H9 (cell line): ENCODE results near the gene RCOR2. TPM values are rescaled to one million over a fixed set of nuclear protein-coding genes. Genes with fewer than 3 reads are reported as not detected.

Experiments used
- DNase-seq: peaks from one replicate; pipeline ENCODE4 v3.0.0-alpha.2; 2017
- H2AFZ ChIP-seq: one replicate; pipeline ENCODE4 v1.6.1; 2013; ENCODE audit warnings: mild to moderate bottlenecking, low read length, control low read depth, moderate library complexity
- H2AK5ac ChIP-seq: 2 replicates; pipeline ENCODE4 v1.6.1; 2013; ENCODE audit warnings: low read length, control low read depth, mixed read lengths; ENCODE audit not compliant: insufficient read length
- H2BK120ac ChIP-seq: one replicate; pipeline ENCODE4 v1.6.1; 2013; ENCODE audit warnings: low read depth, mild to moderate bottlenecking, low read length, control low read depth, inconsistent platforms; ENCODE audit not compliant: poor library complexity, severe bottlenecking
- H2BK12ac ChIP-seq: 2 replicates; pipeline ENCODE4 v1.6.1; 2013; ENCODE audit warnings: low read length, control low read depth, mixed read lengths, low read depth; ENCODE audit not compliant: insufficient read length
- H2BK15ac ChIP-seq: 2 replicates; pipeline ENCODE4 v1.6.1; 2013; ENCODE audit warnings: low read depth, low read length, control low read depth
- H2BK20ac ChIP-seq: one replicate; pipeline ENCODE4 v1.6.1; 2013; ENCODE audit warnings: low read depth, mild to moderate bottlenecking, low read length, control low read depth, inconsistent platforms; ENCODE audit not compliant: poor library complexity, severe bottlenecking
- H2BK5ac ChIP-seq: 2 replicates; pipeline ENCODE4 v1.6.1; 2013; ENCODE audit warnings: low read length, control low read depth, mixed read lengths; ENCODE audit not compliant: insufficient read length
- H3K14ac ChIP-seq: 2 replicates; pipeline ENCODE4 v1.6.1; 2013; ENCODE audit warnings: low read length, control low read depth; ENCODE audit not compliant: insufficient read depth
- H3K18ac ChIP-seq: 2 replicates; pipeline ENCODE4 v1.6.1; 2013; ENCODE audit warnings: low read depth, mild to moderate bottlenecking, mixed read lengths, low read length, control low read depth; ENCODE audit not compliant: insufficient read length
- H3K23ac ChIP-seq: 2 replicates; pipeline ENCODE4 v1.6.1; 2013; ENCODE audit warnings: low read length, control low read depth, mixed read lengths, low read depth; ENCODE audit not compliant: insufficient read length
- H3K23me2 ChIP-seq: 2 replicates; pipeline ENCODE4 v1.6.1; 2013; ENCODE audit warnings: low read depth, mild to moderate bottlenecking, mixed read lengths, low read length, control low read depth; ENCODE audit not compliant: insufficient read length, poor library complexity, severe bottlenecking
- H3K27ac ChIP-seq: 2 replicates; pipeline ENCODE4 v1.5.1; 2013; ENCODE audit warnings: low read length, control low read depth, mixed read lengths, low read depth; ENCODE audit not compliant: insufficient read length
- H3K27me3 ChIP-seq: 2 replicates; pipeline ENCODE4 v1.6.1; 2013; ENCODE audit warnings: low read length, control low read depth, inconsistent platforms; ENCODE audit not compliant: insufficient read depth
- H3K4ac ChIP-seq: 2 replicates; pipeline ENCODE4 v1.6.1; 2013; ENCODE audit warnings: low read depth, mild to moderate bottlenecking, control low read depth, inconsistent platforms, low read length, moderate library complexity
- H3K4me1 ChIP-seq: 2 replicates; pipeline ENCODE4 v1.6.1; 2013; ENCODE audit warnings: low read length, control low read depth, inconsistent platforms; ENCODE audit not compliant: insufficient read depth
- H3K4me2 ChIP-seq: 2 replicates; pipeline ENCODE4 v1.6.1; 2013; ENCODE audit warnings: low read length, control low read depth, mixed read lengths; ENCODE audit not compliant: insufficient read length, insufficient read depth
- H3K56ac ChIP-seq: 2 replicates; pipeline ENCODE4 v1.6.1; 2013; ENCODE audit warnings: low read depth, mild to moderate bottlenecking, mixed read lengths, low read length, control low read depth; ENCODE audit not compliant: insufficient read length
- H3K79me1 ChIP-seq: 2 replicates; pipeline ENCODE4 v1.6.1; 2013; ENCODE audit warnings: low read depth, mild to moderate bottlenecking, moderate library complexity, low read length, control low read depth, inconsistent platforms; ENCODE audit not compliant: insufficient read depth, poor library complexity, severe bottlenecking
- H3K79me2 ChIP-seq: 2 replicates; pipeline ENCODE4 v1.6.1; 2013; ENCODE audit warnings: low read length, control low read depth, inconsistent platforms; ENCODE audit not compliant: insufficient read depth
- H3K9ac ChIP-seq: 2 replicates; pipeline ENCODE4 v1.6.1; 2013; ENCODE audit warnings: low read length, control low read depth, mixed read lengths; ENCODE audit not compliant: insufficient read length; ENCODE audit errors: extremely low read depth
- H3K9me3 ChIP-seq: one replicate; pipeline ENCODE4 v1.6.1; 2013; ENCODE audit warnings: low read depth, low read length, inconsistent platforms; ENCODE audit not compliant: control insufficient read depth
- H3T11ph ChIP-seq: one replicate; pipeline ENCODE4 v1.6.1; 2013; ENCODE audit warnings: mild to moderate bottlenecking, low read length, control low read depth, inconsistent platforms
- H4K20me1 ChIP-seq: one replicate; pipeline ENCODE4 v1.6.1; 2013; ENCODE audit not compliant: control insufficient read depth, insufficient read length, insufficient read depth
- H4K5ac ChIP-seq: 2 replicates; pipeline ENCODE4 v1.6.1; 2013; ENCODE audit warnings: low read depth, mild to moderate bottlenecking, mixed read lengths, low read length, control low read depth; ENCODE audit not compliant: insufficient read length
- H4K8ac ChIP-seq: replicated peaks from 2 replicates; pipeline ENCODE4 v1.6.1; 2013; ENCODE audit warnings: low read length, control low read depth, mixed read lengths, low read depth; ENCODE audit not compliant: insufficient read length
- H4K91ac ChIP-seq: 2 replicates; pipeline ENCODE4 v1.6.1; 2013; ENCODE audit warnings: low read depth, mild to moderate bottlenecking, moderate library complexity, mixed read lengths, low read length, control low read depth; ENCODE audit not compliant: insufficient read length
- H3K27ac Mint-ChIP-seq, 3 experiments: 2 replicates in 2 of 3; 3 replicates in 1 of 3; pipeline ENCODE4 v1.8.0; 2020 to 2021; ENCODE audit warnings: mixed read lengths in 3 of 3, mild to moderate bottlenecking in 1 of 3, moderate library complexity in 1 of 3
- H3K27me3 Mint-ChIP-seq: 2 replicates; pipeline ENCODE4 v1.8.0; 2021; ENCODE audit warnings: low read depth, mild to moderate bottlenecking, moderate library complexity, mixed read lengths
- H3K36me3 Mint-ChIP-seq, 3 experiments: 2 replicates in 2 of 3; 3 replicates in 1 of 3; pipeline ENCODE4 v1.8.0; 2020 to 2021; ENCODE audit warnings: low read depth in 3 of 3, mixed read lengths in 3 of 3; ENCODE audit not compliant: insufficient read depth in 1 of 3
- H3K4me1 Mint-ChIP-seq, 2 experiments: 2 replicates each; pipeline ENCODE4 v1.8.0; 2020; ENCODE audit warnings: mixed read lengths in 2 of 2
- H3K4me3 Mint-ChIP-seq, 2 experiments: 2 replicates in 1 of 2; 3 replicates in 1 of 2; pipeline ENCODE4 v1.8.0; 2020 to 2021; ENCODE audit warnings: mild to moderate bottlenecking in 2 of 2, mixed read lengths in 2 of 2, moderate library complexity in 1 of 2
- H3K9me3 Mint-ChIP-seq, 2 experiments: 2 replicates in 1 of 2; 3 replicates in 1 of 2; pipeline ENCODE4 v1.8.0; 2020; ENCODE audit warnings: mild to moderate bottlenecking in 2 of 2, mixed read lengths in 2 of 2, moderate library complexity in 1 of 2
- CTCF ChIP-seq: fragments of 200-600 bp; sonication (generic); conservative IDR thresholded peaks from 3 replicates; pipeline ENCODE4 v1.8.0; 2021; ENCODE audit warnings: antibody characterized with exemption, mild to moderate bottlenecking
- WGBS: extraction: QIAGEN DNeasy Blood & Tissue Kit; methylation state at CpG from one replicate; pipeline ENCODE4 v1.1.7; 2013; ENCODE audit warnings: missing lambda C conversion rate, low lambda C conversion rate, mixed read lengths; ENCODE audit not compliant: insufficient read length; ENCODE audit errors: extremely low coverage; 5-methylcytosine and 5-hydroxymethylcytosine counted together
- total RNA-seq: library from RNA; stranded (reverse); gene quantifications from 2 replicates; pipeline ENCODE4 v1.2.1, GENCODE V29; 2021

The RCOR2 gene
- total RNA-seq, 1 experiment from 2014 or later = 118 TPM

GRCh38 chr11:63917692-63918506 lies 935 bp upstream of the RCOR2 start:
- peak overlapping the region; percentile 85 for H3K27ac ChIP-seq
- H4K20me1 ChIP-seq = no peaks in the 10 kb centered on the region
- peak overlapping the region; percentile 72 for H3K9ac ChIP-seq
- peak overlapping the region; percentile 65 for H2BK120ac ChIP-seq
- H3K4ac ChIP-seq = peak overlapping the region; percentile 90
- H3K79me2 ChIP-seq = peaks cover 5% of the 10 kb centered on the region; the same call in 1 of the 2 replicates
- H2AK5ac ChIP-seq = no peak overlapping the region
- no peak overlapping the region for H2AFZ ChIP-seq
- H3K14ac ChIP-seq = peak overlapping the region; percentile 94
- H3T11ph ChIP-seq = peak overlapping the region; percentile 71
- H3K9me3 ChIP-seq = no peaks in the 10 kb centered on the region
- Mint-ChIP-seq H3K4me3 (peak overlapping the region; percentile 67 to 87), H3K36me3 (peaks cover 14 to 26% (median 20%) of the 10 kb centered on the region in 3 experiments), H3K4me1 (peaks cover 24 to 31% of the 10 kb centered on the region in 2 experiments), H3K9me3 (peaks cover 5% of the 10 kb centered on the region in 2 experiments; a peak in 4 of 5 replicates), H3K27me3 (peaks cover under 1% of the 10 kb centered on the region), H3K27ac (peak overlapping the region; percentile 97 to 100 (median 99))
- H2BK15ac ChIP-seq = no peak overlapping the region
- H3K4me2 ChIP-seq = peak overlapping the region; percentile 67
- peak overlapping the region; percentile 83 for H3K18ac ChIP-seq
- H3K4me1 ChIP-seq = peaks cover 3% of the 10 kb centered on the region
- no peak overlapping the region for H4K8ac ChIP-seq
- peaks cover 33% of the 10 kb centered on the region for H3K23me2 ChIP-seq
- peak; percentile 93 for DNase-seq
- H4K91ac ChIP-seq = peak overlapping the region; percentile 94
- peak overlapping the region; percentile 72 for H2BK12ac ChIP-seq
- H2BK5ac ChIP-seq = peak overlapping the region; percentile 28
- H3K56ac ChIP-seq = no peak overlapping the region
- H3K79me1 ChIP-seq = no peaks in the 10 kb centered on the region
- no CpG with 5 or more reads among the region's 50 CpGs for WGBS
- H2BK20ac ChIP-seq = no peak overlapping the region
- H4K5ac ChIP-seq = peak overlapping the region; percentile 23
- H3K27me3 ChIP-seq = no peaks in the 10 kb centered on the region
- no peak for TF ChIP-seq CTCF
- H3K23ac ChIP-seq = no peak overlapping the region
